ENCODE data around the gene METTL24. TPM values are rescaled to one million over a fixed set of nuclear protein-coding genes. Genes with fewer than 3 reads are reported as not detected.
"Not testable (repeated sequence)": the region's sequence is repeated elsewhere in the genome, so short reads cannot be mapped to it uniquely, and the experiment has no call there.

Gene METTL24
- total RNA-seq, 1 experiment from 2014 or later, result not detected

DNA sequence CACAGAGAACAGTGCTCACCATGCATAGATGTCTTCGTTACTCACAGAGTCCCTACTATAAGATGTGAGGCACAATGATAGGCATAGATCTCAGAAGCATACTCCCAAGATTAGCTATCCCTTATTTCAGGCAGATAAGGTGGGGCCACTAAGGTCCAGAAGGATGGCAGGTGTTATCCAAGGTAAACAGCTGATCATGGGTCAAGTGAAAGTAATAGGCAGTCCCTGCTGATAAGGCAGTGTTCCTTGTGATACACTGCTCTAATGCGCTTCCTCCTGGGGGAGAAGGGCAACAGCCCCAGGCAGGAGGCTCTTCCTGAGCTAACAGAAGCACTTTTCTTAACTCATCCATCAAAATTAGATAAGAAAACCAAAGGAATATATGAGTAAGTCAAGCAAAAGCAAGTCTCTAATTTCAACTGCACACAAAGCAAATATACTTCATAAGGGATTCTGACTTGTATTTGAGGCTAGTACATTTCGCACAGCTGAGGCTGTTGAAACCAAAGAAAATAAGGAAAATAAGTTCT, 42.2 kb downstream of the METTL24 start:
- DNase-seq (ENCODE audit: low read depth), result no peak

DNA sequence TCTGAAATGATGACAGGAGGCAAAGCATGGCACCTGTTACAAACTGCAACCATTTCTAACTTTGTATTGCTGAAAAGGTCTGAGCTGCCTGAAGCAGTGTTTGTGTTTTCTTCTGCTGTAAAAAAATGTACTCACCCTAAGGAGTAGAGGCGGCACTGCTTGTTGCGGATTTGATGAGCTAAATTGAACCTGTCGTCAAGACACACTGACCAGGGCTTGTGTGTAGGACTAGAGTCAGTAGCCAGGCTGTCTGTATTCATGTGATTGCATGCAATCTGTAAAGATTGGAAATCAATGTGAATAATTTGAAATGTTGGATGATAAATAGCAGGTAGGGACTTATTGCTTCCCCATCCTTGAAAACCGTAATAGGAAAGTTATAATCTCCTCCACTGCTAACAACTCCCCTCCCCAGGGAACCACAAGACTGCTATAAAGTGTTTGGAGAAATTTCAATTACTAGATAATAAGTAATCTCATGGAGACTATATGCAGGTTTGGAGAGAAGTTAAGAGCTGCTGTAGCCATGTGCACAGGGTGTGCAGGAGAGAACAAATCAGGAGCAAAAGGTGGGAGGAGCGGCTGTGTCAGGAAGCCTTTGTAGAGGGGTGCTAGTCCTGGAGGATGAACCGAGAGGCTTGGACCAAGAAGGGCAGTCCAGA, 42.8 kb downstream of the METTL24 start:
- DNase-seq (ENCODE audit: low read depth), result no peak

DNA sequence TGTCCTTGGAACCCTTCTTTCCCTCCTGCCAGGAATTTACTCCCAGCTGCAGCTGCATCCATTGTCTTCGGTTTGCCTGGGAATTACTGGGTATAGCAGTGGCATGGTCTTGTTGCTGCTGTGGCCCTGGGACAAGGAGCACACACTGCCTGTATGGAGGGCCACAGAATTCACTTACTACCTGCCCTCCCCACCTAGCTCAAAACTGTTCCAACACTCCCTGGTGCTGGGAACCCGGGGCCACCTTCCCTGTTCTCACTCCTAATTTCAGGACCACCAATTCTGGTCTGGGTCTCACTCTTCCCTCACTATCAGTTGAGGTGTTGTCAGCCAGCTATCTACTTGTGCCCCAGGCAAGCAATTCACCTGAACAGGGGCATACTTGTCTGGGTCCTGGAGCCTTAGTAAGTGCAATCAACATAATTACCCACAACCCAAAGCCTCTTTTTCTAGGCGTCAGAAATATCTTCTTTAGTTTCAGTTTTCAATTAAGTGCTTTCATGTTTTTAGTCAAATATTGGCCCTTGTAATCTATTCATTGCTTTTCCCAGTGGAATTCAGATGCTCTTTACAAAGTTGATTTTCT, 47.2 kb downstream of the METTL24 start:
- DNase-seq (ENCODE audit: low read depth), result no peak

DNA sequence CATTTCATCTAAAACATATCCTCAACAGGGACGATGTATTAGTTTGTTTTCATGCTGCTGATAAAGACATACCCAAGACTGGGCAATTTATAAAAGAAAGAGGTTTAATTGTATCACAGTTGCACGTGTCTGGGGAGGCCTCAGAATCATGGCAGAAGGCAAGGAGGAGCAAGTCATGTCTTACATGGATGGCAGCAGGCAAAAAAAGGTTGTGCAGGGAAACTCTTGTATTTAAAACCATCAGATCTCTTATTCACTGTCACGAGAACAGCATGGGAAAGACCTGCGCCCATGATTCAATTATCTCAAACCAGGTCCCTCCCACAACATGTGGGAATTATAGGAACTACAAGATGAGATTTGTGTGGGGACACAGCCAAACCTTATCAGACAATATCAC, 48.7 kb downstream of the METTL24 start:
- not testable (repeated sequence) for DNase-seq (ENCODE audit: low read depth)

DNA sequence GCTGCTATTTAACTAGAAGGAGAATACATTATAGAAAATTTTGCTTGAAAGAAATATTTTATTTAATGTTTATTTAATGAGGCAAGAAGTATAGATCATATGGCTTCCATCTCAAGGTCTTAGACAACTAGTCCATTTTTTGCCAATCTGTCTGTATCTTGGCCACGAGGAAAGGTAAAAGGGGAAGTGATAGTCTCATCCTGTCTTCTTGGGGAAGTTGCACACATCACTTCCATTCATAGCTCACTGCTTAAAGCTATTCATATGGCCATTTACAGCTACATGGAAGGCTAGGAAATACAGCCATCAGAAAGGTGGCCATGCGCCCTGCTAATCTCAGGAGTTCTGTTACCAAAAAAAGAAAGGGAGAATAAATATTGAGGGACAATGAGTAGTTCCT, 50.8 kb downstream of the METTL24 start:
- DNase-seq (ENCODE audit: low read depth), result no peak

DNA sequence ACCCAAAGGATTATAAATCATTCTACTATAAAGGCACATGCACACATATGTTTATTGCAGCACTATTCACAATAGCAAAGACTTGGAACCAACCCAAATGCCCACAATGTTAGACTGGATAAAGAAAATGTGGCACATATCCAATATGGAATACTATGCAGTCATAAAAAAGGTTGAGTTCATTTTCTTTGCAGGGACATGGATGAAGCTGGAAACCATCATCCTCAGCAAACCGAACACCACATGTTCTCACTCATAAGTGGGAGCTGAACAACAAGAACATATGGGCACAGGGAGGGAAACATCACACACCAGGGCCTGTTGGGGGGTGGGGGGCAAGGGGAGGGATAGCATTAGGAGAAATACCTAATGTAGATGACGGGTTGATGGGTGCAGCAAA, 52.3 kb downstream of the METTL24 start:
- not testable (repeated sequence) for DNase-seq (ENCODE audit: low read depth)

DNA sequence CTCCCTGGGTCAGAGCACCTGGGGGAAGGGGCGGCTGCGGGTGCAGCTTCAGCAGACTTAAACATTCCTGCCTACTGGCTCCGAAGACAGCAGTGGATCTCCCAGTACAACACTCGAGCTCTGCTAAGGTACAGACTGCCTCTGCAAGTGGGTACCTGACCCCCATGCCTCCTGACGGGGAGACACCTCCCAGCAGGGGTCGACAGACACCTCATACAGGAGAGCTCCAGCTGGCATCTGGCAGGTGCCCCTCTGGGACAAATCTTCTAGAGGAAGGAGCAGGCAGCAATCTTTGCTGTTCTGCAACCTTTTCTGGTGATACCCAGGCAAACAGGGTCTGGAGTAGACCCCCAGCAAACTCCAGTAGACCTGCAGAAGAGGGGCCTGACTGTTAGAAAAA, 54.5 kb downstream of the METTL24 start:
- DNase-seq (ENCODE audit: low read depth), result not testable (repeated sequence)

DNA sequence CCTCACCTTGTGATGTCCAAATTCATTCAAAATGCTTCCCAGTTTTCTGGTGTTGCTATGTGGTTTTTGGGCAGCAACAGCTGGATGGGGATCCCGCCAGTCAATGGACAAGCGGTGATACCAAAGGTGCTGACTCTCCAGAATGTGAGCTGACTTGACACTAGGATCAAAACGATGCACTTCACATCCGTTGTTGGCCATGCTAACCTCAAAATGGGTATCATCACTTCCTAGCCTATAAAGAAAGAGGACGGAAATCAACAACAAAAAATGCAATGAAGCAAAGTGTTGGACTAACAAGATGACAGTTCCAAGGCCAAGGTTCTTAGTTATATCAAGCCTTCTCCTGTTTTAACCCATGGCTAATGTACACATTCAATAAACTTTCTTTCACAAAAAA, 59.2 kb downstream of the METTL24 start:
- no peak for DNase-seq (ENCODE audit: low read depth)

DNA sequence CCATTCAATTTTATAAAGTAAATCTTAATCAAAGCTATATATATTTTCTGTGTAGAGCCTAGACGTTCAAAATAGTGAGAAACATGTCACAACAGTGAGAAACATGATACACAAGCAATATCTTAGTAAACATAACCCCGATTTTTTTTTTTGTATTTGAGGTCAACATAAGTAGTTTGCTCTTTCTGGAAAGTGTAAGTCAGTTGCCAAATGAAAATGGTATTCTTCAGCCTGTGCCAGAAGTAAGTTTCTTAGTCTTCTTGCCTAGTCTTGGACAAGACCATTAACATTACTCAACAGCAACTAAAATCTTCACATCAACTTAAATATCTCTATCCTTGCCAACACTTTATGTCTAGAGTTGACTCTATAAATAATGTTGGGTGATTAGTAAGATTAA, 59.7 kb downstream of the METTL24 start:
- no peak for DNase-seq (ENCODE audit: low read depth)

DNA sequence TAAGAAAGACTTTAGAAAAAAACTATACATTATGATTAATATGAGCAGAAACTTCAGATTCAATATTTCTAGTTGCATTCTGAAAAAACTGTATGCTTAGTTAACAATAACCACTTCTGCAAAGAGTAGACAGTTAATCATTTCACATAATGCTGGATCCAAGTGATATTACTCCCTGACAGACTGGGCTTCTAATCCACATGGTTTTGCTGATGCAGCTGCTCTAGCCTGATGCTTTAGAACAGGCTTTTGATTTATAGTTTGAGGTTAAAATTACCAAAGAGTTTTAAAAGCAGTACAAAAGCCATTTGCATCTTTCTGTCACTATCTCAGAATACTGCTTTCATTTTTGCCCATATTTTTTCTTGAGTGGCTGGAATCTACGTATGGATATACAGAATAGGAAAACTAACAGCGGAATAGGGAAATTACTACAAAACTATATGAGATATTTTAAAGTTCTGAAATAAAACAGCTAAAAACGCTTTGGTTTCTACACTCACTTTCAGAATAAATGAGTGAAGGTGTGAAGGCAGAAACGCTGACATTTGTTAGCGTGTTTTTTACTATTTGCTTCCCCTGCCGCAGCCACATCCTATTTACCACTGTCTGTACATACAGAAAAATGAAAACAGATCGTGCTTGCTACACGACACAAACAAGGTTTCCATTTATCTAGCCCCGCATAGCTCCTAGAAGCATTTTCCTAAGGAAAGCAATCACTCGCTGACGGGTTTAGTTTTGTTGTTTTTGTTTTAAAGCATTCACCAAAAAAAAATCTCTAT, 61.7 kb downstream of the METTL24 start:
- DNase-seq (ENCODE audit: low read depth), result peak; percentile 21

DNA sequence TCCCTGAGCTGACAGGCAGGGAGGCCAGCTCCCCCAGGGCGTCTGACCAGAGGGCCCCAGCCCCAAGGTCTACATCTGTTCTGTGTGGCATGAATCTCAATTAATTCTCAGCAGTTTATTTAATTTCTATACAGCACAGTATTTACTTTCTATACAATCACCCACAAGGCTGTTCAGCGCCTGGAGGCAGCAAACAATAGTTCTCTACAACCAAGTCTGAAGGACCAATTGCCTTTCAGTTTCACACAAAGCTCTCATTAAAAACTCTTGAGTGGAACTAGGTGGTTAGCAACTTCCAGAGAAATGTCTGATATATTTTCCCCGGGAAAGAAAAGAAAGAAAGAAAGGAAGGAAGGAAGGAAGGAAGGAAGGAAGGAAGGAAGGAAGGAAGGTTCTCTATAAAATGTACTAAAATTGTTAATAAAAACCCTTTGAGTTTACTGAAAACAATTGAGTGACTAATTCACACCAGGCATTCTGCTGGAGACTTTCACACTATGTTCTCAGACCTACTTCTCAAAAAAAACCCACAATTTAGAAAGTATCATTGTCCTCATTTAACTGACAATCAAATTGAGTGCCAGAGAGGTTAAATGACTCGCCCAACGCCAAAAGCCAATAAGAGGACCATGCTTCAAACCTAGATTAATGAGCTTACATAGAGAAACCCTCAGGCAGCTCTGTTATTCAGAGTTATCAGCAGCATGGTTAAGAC, 62.5 kb downstream of the METTL24 start:
- DNase-seq (ENCODE audit: low read depth), result no peak

DNA sequence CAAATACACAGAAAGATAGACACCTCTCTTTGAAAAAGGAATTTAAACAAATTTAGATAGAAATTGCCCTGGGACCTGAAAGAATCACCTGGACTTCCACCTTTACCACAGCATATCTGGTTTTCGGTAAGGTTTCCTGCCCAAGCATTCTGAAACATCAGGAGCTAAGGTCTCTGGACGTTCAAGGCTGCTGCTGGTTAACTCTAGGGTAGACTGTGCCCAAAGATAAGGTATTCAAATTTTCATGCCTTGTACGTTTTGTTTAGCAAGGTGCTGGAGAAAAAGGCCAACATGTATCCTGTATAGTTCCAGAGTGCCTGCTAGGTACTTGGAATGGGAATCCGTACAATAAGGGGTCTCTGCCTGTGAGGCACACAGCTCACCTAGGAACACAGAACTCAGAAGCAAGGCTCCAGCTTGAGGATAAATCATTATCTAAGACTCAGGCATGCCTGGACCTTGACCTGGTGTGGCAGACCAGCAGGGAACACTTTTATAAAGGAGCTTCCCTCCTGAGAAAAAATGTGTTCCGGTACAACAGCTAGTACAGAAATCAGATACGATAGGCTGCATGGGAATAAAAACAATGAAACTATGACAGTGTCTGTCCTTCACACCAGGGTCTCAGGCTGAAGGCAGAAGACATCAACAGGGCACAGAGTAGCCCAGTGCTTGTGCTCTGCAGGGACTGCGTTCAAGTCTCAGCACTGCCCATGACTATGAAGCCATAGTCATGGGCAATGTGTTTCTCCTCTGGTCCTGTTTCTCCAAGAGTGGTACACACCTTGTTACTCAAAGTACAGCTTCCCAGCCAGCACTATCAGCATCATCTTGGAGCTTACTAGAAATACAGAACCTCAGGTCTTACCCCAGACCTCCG, 70.4 kb downstream of the METTL24 start:
- no peak for DNase-seq (ENCODE audit: low read depth)

DNA sequence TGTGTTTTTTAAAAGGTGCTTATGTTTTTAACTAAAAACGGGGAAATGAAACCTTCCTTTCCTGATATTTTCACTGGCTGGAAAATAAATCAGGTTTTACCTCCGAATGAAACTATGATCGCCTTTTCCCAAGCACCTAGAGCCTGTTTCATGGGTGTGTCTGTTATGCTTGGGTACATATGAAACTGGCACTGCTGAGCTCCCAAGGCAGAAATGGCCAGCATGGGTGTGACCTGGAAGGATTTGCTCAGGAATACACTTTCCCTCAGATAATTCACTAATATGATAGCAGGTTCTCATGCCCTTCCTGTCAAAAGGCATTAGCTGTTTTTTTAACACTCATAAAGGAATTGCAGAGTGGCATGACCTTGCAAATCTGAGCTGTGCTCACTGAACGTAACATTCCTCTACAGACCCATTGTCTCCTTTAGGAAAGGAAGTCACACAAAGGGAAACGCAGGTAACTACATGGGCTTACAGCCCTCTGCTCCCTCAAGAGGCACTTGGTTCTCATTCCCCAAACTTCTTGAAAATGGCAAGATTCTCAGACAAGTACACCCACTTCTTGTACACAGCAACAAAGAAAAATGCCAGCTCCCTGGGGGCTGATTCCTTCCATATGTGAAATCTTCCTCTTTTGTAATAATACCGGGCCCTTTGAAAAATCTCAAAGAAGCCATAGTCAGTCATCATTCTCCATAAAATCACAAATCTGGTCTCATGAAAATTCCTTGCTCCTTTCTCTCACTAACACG, 72.7 kb downstream of the METTL24 start:
- DNase-seq (ENCODE audit: low read depth), result no peak

DNA sequence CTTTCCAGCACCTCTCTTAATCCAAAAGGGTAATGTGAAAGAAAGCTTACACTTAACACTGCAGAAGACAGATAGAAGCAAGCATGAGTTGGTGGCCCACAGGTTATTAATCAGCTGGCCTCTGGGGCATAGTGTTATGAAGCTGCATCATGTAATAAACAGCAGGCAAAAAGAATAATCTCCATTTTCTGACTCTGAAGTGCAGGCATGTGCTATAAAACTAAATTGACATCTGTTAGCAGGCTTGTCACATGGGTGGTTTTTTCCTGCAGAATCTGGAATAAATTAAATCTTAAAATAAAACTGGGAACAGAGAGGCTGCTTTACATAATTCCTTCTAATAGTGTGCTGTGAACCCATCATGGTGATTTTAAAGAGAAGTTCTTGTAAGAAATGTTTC, 73.3 kb downstream of the METTL24 start:
- no peak for DNase-seq (ENCODE audit: low read depth)

DNA sequence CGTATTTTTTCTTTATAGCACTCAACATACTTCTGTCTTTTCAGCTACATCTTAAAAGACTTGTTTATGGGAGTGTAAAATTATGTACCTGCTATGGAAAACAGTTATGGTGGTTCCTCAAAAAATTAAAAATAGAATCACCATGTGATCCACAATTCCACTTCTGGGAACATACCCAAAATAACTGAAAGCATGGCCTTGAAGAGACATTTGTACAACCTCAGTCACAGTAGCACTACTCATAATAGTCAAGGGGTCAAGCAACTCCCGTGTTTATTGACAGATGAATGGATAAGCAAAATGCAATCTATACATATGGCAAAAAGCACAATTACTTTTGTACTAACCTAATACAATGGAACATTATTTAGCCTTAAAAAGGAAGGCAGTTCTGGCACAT, 74.5 kb downstream of the METTL24 start:
- no peak for DNase-seq (ENCODE audit: low read depth)

DNA sequence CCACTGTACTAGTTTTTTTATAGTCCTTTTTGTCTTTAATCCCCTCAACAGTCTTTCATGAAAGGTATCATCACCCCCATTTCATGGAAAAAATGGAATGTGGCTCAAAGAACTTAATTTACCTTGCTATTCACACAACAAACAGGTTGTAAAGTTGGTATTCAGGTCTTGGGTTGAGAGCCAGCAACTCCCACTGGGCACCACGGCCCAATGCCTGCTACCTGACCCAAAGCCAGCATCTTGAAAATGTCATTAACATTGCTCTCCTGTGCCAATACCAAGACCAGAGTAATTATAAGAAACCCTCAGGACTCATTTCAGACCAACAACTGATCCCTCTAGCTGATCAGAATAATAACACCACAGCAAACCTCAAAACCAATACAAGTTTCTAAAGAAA, 75.7 kb downstream of the METTL24 start:
- no peak for DNase-seq (ENCODE audit: low read depth)

DNA sequence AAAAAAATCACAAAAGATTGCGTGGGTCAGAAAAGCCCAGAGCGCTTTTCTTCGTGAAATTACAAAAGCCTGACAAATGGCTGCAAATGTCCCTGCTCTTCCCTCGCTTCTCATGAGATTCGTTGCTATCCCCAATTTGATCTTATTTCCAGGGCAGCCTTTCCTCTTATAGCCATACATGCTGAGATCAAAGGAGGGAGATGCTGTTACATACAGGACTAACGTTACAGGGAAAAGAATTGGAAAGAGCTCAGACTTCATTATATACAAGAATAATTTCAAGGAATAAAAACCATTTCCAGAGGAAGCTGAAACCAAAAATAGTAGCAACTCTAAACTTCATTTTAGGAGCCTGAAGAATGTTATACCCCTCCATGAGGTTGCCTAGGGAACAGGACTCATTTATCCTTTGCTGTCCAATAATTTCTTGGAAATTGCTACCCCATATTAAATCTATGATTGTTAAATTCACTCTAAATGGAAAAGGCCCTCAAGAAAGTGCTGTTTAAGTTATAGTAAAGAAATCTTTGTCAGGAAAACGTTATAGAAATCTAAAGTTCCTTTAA, 81.0 kb downstream of the METTL24 start:
- DNase-seq (ENCODE audit: low read depth), result no peak

DNA sequence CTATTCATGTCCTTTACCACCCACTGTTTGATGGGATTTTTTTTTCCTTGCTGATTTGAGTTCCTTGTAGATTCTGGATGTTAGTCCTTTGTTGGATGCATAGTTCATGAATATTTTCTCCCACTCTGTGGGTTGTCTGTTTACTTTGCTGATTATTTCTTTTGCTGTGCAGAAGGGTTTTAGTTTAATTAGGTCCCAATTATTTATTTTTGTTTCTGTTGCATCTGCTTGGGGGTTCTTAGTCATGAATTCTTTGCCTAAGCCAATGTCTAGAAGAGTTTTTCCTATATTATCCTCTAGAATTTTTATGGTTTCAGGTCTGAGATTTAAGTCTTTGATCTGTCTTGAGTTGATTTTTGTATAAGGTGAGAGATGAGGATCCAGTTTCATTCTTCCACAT, 85.4 kb downstream of the METTL24 start:
- DNase-seq (ENCODE audit: low read depth), result not testable (repeated sequence)

DNA sequence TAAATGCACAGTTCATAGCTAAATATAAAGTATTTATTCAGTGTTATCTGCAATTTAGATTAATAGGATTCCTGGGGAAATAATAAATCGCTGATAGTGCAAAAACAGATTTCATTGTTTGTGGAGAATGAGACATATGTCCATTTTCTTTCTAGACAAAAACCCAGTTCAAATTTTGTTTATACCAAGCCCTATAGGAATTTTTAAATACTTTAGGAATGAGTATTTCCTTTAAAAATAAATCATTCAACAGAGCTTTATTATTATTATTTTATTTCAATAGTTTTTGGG, 86.5 kb downstream of the METTL24 start:
- DNase-seq (ENCODE audit: low read depth), result no peak

DNA sequence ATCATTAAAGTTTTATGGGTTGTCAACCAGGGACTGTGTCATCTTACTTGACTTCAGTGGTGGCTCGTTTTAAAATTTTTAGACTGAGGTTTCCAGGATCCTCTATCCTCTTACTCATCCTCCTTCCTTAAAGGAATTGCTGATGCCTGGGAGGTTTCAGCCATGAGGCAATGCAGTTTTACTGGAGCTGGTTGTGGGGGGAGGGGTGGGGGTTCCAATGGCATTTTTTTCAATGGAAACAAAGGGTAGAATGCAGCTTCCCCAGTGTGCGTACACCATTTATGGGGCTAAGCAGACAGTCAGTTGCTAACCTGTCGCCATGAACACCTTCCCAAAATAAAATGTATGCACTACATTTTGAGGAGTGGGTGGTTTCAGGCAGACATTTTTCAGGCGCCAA, 88.0 kb downstream of the METTL24 start:
- DNase-seq (ENCODE audit: low read depth), result no peak
